ENCODE data around the gene MYLK4. TPM values are rescaled to one million over a fixed set of nuclear protein-coding genes. Genes with fewer than 3 reads are reported as not detected.

MYLK4 gene
- total and polyA plus RNA-seq, 2 of the 13 experiments (the other 11 are each of a cell fraction or from before 2014, with no cell fraction given), result 0.26 to 0.29 TPM

DNA sequence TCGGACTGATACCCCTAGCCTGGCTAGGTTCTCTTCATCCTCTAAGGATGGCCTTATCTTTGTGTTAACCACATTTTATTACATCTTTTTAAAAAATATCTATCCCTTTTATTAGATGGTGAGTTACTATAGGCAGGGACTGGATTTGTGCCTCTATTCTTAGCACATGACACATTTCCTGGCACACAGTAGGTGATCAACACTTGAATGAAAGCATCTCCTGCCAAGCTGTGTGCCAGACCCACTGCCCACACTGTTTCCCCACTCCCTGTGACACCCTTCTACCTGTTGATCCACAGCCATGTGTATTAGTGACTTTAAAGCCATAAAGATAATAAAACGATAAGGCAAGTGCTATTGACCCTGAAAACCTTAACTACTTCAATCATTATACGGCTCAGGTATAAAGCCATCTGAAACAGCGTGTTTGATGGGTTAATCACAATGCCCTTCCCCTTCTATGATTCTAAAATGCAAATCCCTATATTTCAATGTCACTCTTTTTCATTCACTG, 73.6 kb downstream of the MYLK4 start (continued):
- TF ChIP-seq NRL (CRISPR knock-in tag; IDR thresholded peaks at IDR 0.05; ENCODE audit: borderline replicate concordance), result no peak
- no peak for TF ChIP-seq ZNF883 (CRISPR knock-in tag; IDR thresholded peaks at IDR 0.05; ENCODE audit: not compliant biosample characterization)
- TF ChIP-seq, protein P1, sequence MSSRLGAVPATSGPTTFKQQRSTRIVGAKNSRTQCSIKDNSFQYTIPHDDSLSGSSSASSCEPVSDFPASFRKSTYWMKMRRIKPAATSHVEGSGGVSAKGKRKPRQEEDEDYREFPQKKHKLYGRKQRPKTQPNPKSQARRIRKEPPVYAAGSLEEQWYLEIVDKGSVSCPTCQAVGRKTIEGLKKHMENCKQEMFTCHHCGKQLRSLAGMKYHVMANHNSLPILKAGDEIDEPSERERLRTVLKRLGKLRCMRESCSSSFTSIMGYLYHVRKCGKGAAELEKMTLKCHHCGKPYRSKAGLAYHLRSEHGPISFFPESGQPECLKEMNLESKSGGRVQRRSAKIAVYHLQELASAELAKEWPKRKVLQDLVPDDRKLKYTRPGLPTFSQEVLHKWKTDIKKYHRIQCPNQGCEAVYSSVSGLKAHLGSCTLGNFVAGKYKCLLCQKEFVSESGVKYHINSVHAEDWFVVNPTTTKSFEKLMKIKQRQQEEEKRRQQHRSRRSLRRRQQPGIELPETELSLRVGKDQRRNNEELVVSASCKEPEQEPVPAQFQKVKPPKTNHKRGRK (CRISPR knock-in tag; IDR thresholded peaks at IDR 0.05), result no peak
- TF ChIP-seq NFYC (CRISPR knock-in tag; IDR thresholded peaks at IDR 0.05), result no peak
- no peak for TF ChIP-seq PPARG (CRISPR knock-in tag; conservative IDR thresholded peaks at IDR 0.05)
- TF ChIP-seq ZNF850 (CRISPR knock-in tag; conservative IDR thresholded peaks at IDR 0.05), result no peak
- TF ChIP-seq DMAP1 (CRISPR knock-in tag; IDR thresholded peaks at IDR 0.05), result no peak

DNA sequence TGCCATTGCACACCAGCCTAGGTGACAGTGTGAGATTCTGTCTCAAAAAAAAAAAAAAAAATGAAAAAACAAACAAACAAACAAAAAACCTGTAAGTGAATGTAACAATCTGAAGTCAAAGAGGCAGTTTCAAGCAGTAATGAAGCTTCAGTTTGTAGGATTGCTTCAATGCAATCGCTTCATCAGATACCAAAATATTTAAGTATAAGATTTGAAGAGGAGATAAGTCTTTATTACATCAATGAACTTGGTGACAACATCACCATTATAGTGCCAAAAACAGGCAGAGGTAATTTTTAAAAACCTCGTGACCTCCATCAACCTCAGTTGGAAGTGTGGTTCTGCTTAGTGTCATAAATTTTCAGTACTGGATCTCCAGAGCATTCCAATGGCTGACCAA, 74.7 kb downstream of the MYLK4 start:
- Histone ChIP-seq H3K9me3 (ENCODE audit: low read length) (no peaks in the 10 kb centered on the region), H3K79me2 (ENCODE audit: insufficient read depth, low read length) (no peaks in the 10 kb centered on the region), H3K27me3 (ENCODE audit: control insufficient read depth in 1 of 2, insufficient read depth in 2 of 2, low read length in 2 of 2) (peaks cover 0 to 3% of the 10 kb centered on the region in 2 experiments; a peak in 1 of 5 replicates), H3K27ac (ENCODE audit: extremely low read length, insufficient read depth, low read length) (no peak overlapping the region), H3K36me3 (replicated peaks in 1 of 2; ENCODE audit: control insufficient read depth in 1 of 2, insufficient read depth in 2 of 2, low read length in 2 of 2) (no peaks in the 10 kb centered on the region), H3K9ac (ENCODE audit: insufficient read depth, low read depth, low read length) (no peak overlapping the region), H2AFZ (ENCODE audit: low read length) (no peak overlapping the region), H4K20me1 (ENCODE audit: insufficient read depth, low read length) (no peaks in the 10 kb centered on the region), H3K4me1 (ENCODE audit: insufficient read depth, low read length) (no peaks in the 10 kb centered on the region; the same call in 1 of the 2 replicates), H3K4me3 (replicated peaks in 1 of 3; ENCODE audit: insufficient read depth in 1 of 3, low read depth in 2 of 3, low read length in 3 of 3) (no peak overlapping the region), H3K4me2 (ENCODE audit: low read depth, low read length) (no peak overlapping the region)
- ChIA-PET CTCF (ENCODE audit: low intra/inter-chr PET ratio, low total read pairs) (no interaction called here), POLR2A (no interaction called here)
- in situ Hi-C loops (cut with HindIII; ENCODE audit: extremely low pct_ligation_motif_present, low pct_unique_long_range_greater_than_20kb) (no loop called here), intact Hi-C loops (cut with micrococcal nuclease; ENCODE audit: unreplicated experiment) (no loop called here)
- no peak for ATAC-seq
- BruUV-seq (replicated peaks), result no TSS peak
- no peak for DNase-seq (ENCODE audit: low spot score)
- FAIRE-seq, result no peak
- 45% methylated on average over 2 of the region's 2 CpGs for WGBS (ENCODE audit: low lambda C conversion rate)
- TF ChIP-seq ZNF713 (CRISPR knock-in tag; IDR thresholded peaks at IDR 0.05) (no peak), ZNF614 (CRISPR knock-in tag; IDR thresholded peaks at IDR 0.05; ENCODE audit: borderline replicate concordance) (no peak), ZNF670 (CRISPR knock-in tag; IDR thresholded peaks at IDR 0.05; ENCODE audit: borderline replicate concordance) (no peak), HNRNPUL1 (IDR thresholded peaks at IDR 0.05; ENCODE audit: low read depth, low read length) (no peak), HOXA7 (CRISPR knock-in tag; IDR thresholded peaks at IDR 0.05) (no peak), DMAP1 (CRISPR knock-in tag; IDR thresholded peaks at IDR 0.05) (no peak), ZFAT (CRISPR knock-in tag; conservative IDR thresholded peaks at IDR 0.05) (no peak), TAF1 (CRISPR knock-in tag; IDR thresholded peaks at IDR 0.05) (no peak), ZFP62 (CRISPR knock-in tag; IDR thresholded peaks at IDR 0.05) (no peak), ZSCAN12 (CRISPR knock-in tag; IDR thresholded peaks at IDR 0.05) (no peak), CREB1 (IDR thresholded peaks at IDR 0.05) (no peak), CREB1 (CRISPR knock-in tag; IDR thresholded peaks at IDR 0.05) (no peak)
- TF ChIP-seq, protein P2, sequence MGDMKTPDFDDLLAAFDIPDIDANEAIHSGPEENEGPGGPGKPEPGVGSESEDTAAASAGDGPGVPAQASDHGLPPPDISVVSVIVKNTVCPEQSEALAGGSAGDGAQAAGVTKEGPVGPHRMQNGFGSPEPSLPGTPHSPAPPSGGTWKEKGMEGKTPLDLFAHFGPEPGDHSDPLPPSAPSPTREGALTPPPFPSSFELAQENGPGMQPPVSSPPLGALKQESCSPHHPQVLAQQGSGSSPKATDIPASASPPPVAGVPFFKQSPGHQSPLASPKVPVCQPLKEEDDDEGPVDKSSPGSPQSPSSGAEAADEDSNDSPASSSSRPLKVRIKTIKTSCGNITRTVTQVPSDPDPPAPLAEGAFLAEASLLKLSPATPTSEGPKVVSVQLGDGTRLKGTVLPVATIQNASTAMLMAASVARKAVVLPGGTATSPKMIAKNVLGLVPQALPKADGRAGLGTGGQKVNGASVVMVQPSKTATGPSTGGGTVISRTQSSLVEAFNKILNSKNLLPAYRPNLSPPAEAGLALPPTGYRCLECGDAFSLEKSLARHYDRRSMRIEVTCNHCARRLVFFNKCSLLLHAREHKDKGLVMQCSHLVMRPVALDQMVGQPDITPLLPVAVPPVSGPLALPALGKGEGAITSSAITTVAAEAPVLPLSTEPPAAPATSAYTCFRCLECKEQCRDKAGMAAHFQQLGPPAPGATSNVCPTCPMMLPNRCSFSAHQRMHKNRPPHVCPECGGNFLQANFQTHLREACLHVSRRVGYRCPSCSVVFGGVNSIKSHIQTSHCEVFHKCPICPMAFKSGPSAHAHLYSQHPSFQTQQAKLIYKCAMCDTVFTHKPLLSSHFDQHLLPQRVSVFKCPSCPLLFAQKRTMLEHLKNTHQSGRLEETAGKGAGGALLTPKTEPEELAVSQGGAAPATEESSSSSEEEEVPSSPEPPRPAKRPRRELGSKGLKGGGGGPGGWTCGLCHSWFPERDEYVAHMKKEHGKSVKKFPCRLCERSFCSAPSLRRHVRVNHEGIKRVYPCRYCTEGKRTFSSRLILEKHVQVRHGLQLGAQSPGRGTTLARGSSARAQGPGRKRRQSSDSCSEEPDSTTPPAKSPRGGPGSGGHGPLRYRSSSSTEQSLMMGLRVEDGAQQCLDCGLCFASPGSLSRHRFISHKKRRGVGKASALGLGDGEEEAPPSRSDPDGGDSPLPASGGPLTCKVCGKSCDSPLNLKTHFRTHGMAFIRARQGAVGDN (CRISPR knock-in tag; IDR thresholded peaks at IDR 0.05), result no peak
- TF ChIP-seq, protein P3, sequence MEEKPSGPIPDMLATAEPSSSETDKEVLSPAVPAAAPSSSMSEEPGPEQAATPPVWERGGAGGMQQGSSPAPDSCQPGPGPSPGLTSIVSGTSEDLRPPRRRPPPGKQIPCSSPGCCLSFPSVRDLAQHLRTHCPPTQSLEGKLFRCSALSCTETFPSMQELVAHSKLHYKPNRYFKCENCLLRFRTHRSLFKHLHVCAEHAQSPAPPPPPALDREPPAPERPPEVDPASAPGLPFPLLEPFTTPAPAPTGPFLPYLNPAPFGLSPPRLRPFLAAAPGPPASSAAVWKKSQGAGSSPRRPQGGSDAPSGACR (CRISPR knock-in tag; IDR thresholded peaks at IDR 0.05), result no peak

Measured in HepG2 (cell line).